HG03460 (cell line): ENCODE data around the gene ARSG.
"Not testable (repeated sequence)": the region's sequence is repeated elsewhere in the genome, so short reads cannot be mapped to it uniquely, and the experiment has no call there.

Source experiments
- ATAC-seq: cut with Tn5 transposase; IDR thresholded peaks from one replicate; pipeline ENCODE4 v1.9.1; 2021; ENCODE audit not compliant: unreplicated experiment

The ARSG gene

DNA sequence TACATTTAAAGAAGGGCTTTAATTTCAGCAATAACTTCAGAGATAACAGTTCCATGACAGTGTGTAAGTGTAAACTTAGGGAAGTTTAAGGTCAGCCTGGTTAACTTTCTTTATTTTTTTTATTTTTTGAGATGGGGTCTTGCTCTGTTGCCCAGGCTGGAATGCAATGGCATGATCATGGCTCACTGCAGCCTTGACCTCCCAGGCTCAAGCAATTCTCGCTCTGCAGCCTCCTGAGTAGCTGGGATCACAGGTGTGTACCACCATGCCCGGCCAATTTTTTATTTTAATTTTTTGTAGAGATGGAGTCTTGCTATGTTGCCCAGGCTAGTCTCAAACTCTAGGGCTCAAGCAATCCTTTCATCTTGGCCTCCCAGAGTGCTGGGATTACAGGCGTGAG is 15.0 kb upstream of the ARSG start:
- ATAC-seq, result not testable (repeated sequence)

- ATAC-seq, result no peak
Measured at GRCh38 chr17:68277807-68278206, 13.5 kb upstream of the ARSG start.

DNA sequence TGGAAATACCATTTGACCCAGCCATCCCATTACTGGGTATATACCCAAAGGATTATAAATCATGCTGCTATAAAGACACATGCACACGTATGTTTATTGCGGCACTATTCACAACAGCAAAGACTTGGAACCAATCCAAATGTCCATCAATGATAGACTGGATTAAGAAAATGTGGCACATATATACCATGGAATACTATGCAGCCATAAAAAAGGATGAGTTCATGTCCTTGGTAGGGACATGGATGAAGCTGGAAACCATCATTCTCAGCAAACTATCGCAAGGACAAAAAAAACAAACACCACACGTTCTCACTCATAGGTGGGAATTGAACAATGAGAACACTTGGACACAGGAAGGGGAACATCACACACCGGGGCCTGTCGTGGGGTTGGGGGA is 9.3 kb upstream of the ARSG start:
- not testable (repeated sequence) for ATAC-seq

DNA sequence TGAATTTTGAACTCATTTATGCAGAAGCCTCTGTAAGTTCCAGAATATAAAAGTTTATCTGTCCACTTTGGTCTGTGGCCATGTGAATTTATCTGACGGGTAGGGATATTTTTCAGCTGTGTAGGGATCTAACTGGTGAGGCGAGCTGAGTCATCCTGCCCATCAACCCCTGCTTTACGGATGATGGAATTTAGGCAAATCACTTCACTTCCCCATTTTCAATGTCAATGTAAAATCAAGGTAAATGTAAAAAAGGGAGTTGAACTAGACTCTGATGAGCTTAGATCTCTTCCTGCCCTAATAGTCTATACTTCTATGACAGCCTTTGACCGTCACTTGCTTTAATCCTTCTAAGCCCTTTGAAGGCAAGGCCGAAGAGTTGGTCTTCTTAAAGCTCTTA is 2.9 kb upstream of the ARSG start:
- no peak for ATAC-seq

DNA sequence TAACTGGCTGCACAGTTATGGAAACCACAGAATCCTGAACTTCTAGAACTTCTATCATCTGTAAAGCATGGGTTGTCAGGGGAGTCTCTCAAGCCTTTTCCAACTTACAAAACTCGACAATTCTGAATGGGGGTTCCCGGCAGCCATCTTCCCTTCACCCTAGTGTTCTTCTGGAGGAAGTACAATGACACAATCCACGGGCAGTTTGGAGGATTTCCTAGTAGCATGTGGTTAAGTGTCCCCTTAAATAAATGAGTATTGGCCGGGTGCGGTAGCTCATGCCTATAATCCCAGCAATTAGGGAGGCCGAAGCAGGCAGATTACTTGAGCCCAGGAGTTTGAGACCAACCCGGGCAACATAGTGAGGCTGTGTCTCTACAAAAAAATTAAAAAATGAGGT is 2.5 kb upstream of the ARSG start:
- ATAC-seq, result no peak

DNA sequence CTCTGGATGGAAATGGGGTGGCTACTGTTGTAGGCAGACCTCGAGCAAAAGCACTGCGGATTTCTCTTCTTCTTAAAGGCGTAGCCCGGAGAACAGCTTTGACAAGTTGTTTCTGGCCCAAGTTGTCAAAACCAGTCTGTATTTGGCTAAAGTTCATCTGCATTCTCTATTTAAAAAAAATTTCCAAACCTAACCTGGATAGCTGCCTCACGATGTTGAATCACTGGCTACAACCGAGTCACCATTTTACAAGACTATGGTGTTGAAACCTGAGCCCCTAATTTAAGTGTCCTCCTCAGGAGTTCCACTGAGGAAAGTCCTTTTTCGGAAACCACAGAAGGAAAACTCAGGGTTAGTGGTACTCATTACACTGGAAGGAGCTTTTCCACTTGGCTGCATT is 1.8 kb upstream of the ARSG start:
- ATAC-seq, result no peak

- no peak for ATAC-seq
Measured at GRCh38 chr17:68289936-68290267, 1.4 kb upstream of the ARSG start.

DNA sequence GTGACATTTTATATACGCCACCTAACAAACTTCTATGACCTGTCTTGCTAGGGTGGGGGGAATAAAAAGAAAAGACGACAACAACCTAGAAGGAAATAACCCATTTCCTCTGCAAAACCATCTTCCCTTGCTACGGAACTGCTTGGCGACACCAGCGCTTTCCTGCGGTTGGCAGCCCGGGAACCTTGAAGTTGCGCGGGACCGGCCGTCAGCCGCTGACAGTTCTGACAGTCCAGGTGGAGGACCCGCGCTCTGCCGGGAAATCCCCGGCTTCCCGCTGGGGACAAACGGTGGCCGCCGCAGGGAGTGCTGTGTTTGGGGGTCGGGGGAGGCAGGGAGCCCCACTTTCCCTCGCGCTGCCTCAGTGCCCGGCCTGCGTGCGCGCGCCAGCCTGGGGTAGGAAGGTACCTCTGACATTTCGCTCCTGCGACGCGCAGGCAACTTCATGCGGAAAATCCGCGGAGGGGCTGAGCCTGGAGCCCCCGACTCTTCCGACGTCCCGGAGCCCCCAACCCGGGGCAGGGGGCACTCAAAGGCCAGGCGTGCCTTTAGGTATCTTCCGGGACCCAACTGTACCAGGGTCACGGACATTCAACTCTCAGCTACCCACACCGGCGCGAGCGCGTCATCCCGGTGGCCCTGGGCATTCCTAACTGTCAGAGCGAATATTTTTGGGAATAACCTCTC is 884 bp upstream of the ARSG start:
- no peak for ATAC-seq

DNA sequence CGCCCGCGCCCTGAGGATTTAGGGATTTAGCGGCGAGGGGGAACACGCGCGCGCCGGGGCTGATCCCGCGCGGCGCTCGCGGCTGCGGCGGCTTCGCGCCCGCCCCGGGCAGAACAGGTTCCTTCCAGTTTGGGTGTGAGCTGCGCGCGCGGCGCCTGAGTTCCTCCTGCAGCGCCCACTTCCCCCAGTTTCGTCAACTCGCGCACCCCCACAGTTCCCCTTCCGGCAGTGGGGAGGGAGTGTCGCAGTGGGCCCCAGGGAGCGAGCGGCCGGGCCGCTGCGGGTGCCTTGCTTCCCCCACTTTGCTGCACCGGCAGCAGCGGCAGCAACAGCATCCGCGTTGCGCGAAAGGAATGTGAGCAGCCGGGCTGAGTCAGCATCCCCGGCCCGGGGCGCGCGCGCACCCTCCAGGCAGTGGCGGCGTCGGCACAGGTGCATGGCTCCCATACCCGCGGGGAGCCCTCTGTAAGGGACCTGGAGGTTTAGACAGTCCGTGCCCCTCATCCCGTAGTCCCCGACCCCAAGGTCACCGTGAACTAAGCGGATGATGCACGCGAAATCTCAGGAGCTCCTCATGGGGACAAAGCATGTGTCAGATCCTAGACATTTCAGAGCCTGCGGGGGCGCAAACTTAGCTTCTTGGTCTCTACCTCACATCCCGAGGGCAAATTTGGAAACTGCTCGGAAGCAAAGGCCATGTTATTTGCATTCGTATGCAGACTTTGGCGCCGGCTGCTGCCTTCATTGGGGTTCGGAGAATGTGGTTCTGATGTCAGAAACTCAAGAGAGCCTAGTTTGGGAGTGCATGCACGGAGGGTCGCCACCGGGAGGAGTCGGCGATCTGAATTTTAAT is 767 bp downstream of the ARSG start:
- peak; percentile 61 for ATAC-seq

DNA sequence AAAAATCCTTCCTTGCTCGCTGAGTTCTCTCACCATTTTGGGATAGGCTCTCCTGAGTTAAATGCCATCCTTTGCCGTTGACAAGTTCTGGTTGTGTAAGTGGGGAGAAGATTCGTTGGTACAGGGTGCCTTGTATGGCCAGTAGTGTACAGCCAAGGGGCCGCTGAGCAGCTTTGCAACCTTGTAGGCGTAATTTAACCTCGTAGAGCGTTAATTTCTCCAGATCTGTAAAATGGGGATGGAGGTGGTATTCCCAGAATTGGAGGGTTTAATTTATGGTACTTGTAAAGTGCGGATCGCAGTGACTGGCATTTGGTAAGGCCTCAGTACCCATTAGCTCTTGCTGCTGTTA is 1.4 kb downstream of the ARSG start:
- ATAC-seq, result no peak

DNA sequence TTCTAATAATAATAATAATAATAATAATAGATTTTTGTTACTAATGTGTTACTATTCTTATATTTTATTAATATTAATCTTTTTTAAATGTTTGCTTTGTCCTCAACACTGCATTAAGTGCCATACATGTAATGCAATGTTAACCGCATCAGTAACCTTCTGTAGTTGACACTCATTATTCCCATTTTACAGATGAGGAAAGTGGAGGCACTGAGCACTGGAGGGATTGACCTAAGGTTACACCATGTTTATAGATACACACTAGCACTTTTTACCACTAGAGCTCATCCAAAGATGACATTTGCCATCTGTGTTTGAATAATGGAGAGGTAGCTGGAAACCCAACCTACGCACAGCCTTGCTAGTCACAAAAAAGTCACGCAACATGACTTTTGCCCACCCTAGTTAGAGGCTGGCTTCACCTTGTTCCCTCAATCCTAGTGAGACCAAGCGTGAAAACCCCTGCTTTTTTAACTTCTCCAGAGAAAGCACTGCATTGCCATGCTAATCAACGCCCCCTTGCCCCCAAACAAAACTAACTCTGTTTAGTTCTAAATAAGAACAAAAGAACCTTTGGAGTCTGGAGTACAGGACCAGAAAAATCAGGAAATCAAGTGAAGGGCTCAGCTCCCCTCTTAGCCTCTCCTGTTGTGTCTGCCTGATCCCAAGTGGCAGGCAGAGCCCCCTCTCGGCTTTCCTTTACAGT is 2.3 kb downstream of the ARSG start:
- ATAC-seq, result no peak

DNA sequence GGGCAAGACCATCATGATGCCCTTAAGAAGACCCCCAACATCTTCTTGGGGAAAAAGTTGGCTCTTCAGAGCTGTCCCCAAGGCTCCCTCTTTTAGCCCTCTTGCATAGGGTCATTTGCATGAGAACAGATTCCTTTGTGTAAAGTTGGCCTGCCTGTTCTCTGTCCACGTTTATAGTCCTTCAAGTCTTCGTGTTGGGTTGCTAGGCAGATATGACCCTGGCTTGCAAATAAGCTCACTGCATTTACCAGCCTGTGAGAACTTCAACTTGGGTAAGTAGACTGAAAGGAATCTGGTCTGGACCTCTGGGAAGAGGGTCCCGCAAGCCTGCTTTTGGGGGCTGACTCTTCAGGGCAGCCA is 2.9 kb downstream of the ARSG start:
- no peak for ATAC-seq

GRCh38 chr17:68294617-68295016 is 3.3 kb downstream of the ARSG start:
- no peak for ATAC-seq

- ATAC-seq, result no peak
Measured at GRCh38 chr17:68295086-68295485, 3.8 kb downstream of the ARSG start.

- no peak for ATAC-seq
Measured at GRCh38 chr17:68296217-68297191, 5.2 kb downstream of the ARSG start.

- ATAC-seq, result no peak
Measured at GRCh38 chr17:68297195-68297594, 5.9 kb downstream of the ARSG start.

- ATAC-seq, result no peak
Measured at GRCh38 chr17:68298601-68299000, 7.3 kb downstream of the ARSG start.

GRCh38 chr17:68299817-68300216 is 8.5 kb downstream of the ARSG start:
- ATAC-seq, result no peak

DNA sequence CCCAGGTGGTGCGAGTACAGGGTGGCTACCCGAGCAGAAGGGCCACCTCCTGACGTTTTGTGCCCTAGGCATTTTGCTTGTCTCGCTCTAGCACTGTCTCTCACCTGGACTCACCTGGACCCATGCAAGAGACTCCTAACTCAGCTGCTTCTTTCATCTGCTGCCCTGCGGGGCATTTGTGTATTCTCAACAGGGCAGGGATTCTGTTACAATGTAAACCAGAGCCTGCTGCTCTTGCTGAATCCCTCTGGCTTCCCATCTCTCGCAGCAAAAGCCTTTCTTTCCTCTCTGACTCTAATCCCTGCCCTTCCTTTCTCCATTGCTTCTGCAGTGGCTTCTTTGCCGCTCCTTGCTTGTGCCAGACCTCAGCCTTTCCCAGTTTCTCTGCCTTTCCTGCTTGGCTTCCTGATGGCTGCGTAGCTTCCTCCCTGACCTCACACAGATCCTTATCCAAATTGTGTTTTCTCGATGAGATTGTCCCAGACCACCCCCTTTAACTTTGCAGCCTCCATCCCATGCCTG is 10.2 kb downstream of the ARSG start:
- no peak for ATAC-seq

DNA sequence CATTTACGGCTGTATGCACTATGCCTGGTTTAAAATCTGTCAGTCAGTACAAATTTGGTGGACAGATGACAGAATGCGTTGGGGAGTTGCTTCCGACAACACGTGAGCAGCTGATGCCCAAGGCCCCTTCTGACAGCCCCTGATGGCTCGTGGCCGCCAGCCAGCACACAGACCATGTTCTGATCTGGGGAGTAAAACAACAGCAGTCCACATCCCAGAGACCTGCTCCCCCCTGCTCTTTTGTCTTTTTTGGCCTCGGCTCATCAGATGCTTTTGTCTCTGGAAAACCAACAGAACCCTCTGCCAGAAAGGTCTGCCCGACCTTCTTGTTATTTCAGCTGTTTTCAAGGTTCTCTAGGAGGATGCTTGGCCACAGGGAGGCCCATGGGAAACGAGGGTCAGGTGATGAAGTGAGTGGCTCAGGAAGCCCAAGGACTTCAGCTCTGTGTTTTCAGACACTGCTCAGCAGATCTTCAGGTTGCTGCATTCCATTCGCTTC is 10.8 kb downstream of the ARSG start:
- no peak for ATAC-seq

- ATAC-seq, result no peak
Measured at GRCh38 chr17:68302666-68303065, 11.4 kb downstream of the ARSG start.
